Measurements from ENCODE around the gene AVL9.

GRCh38 chr7:32474008-32474407 is 21.3 kb upstream of the AVL9 start:
- TF ChIP-seq ZNF468 (CRISPR knock-in tag; IDR thresholded peaks at IDR 0.05) (no peak), REST (IDR thresholded peaks at IDR 0.05; ENCODE audit: borderline replicate concordance in 1 of 2, low read depth in 1 of 2, low read length in 2 of 2) (no peak)
- TF ChIP-seq, protein P1, sequence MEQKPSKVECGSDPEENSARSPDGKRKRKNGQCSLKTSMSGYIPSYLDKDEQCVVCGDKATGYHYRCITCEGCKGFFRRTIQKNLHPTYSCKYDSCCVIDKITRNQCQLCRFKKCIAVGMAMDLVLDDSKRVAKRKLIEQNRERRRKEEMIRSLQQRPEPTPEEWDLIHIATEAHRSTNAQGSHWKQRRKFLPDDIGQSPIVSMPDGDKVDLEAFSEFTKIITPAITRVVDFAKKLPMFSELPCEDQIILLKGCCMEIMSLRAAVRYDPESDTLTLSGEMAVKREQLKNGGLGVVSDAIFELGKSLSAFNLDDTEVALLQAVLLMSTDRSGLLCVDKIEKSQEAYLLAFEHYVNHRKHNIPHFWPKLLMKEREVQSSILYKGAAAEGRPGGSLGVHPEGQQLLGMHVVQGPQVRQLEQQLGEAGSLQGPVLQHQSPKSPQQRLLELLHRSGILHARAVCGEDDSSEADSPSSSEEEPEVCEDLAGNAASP (CRISPR knock-in tag; IDR thresholded peaks at IDR 0.05; ENCODE audit: borderline replicate concordance) = no peak
- TF ChIP-seq, protein P2, sequence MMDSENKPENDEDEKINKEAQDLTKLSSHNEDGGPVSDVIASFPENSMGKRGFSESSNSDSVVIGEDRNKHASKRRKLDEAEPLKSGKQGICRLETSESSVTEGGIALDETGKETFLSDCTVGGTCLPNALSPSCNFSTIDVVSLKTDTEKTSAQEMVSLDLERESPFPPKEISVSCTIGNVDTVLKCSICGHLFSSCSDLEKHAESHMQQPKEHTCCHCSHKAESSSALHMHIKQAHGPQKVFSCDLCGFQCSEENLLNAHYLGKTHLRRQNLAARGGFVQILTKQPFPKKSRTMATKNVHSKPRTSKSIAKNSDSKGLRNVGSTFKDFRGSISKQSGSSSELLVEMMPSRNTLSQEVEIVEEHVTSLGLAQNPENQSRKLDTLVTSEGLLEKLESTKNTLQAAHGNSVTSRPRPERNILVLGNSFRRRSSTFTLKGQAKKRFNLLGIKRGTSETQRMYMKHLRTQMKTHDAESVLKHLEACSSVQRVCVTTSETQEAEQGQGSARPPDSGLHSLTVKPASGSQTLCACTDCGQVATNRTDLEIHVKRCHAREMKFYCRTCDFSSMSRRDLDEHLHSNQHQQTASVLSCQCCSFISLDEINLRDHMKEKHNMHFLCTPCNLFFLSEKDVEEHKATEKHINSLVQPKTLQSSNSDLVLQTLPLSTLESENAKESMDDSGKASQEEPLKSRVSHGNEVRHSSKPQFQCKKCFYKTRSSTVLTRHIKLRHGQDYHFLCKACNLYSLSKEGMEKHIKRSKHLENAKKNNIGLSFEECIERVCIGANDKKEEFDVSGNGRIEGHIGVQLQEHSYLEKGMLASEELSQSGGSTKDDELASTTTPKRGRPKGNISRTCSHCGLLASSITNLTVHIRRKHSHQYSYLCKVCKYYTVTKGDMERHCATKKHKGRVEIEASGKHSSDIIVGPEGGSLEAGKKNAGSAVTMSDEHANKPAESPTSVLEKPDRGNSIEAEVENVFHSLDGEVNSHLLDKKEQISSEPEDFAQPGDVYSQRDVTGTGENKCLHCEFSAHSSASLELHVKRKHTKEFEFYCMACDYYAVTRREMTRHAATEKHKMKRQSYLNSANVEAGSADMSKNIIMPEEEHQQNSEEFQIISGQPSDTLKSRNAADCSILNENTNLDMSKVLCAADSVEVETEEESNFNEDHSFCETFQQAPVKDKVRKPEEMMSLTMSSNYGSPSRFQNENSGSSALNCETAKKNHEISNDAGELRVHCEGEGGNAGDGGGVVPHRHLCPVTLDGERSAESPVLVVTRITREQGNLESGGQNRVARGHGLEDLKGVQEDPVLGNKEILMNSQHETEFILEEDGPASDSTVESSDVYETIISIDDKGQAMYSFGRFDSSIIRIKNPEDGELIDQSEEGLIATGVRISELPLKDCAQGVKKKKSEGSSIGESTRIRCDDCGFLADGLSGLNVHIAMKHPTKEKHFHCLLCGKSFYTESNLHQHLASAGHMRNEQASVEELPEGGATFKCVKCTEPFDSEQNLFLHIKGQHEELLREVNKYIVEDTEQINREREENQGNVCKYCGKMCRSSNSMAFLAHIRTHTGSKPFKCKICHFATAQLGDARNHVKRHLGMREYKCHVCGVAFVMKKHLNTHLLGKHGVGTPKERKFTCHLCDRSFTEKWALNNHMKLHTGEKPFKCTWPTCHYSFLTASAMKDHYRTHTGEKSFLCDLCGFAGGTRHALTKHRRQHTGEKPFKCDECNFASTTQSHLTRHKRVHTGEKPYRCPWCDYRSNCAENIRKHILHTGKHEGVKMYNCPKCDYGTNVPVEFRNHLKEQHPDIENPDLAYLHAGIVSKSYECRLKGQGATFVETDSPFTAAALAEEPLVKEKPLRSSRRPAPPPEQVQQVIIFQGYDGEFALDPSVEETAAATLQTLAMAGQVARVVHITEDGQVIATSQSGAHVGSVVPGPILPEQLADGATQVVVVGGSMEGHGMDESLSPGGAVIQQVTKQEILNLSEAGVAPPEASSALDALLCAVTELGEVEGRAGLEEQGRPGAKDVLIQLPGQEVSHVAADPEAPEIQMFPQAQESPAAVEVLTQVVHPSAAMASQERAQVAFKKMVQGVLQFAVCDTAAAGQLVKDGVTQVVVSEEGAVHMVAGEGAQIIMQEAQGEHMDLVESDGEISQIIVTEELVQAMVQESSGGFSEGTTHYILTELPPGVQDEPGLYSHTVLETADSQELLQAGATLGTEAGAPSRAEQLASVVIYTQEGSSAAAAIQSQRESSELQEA (CRISPR knock-in tag; IDR thresholded peaks at IDR 0.05; ENCODE audit: not compliant biosample characterization) = no peak

Measured in HepG2 (cell line).